ENCODE results near the gene RPS8.
"Not testable (repeated sequence)": the region's sequence is repeated elsewhere in the genome, so short reads cannot be mapped to it uniquely, and the experiment has no call there.

RPS8 gene

GRCh38 chr1:44775078-44775929 is at the start of gene RPS8:
RPS8 (plus strand) TSS chr1:44775540; CDS start chr1:44775597, 57 bp downstream.
- DNase-seq: peak; percentile 93

GRCh38 chr1:44730741-44731512 is 44.4 kb upstream of the RPS8 start, which contains the start of gene RNU5D-1:
RNU5D-1 (minus strand) TSS chr1:44731170.
- peak; percentile 94 for DNase-seq

GRCh38 chr1:44733365-44733764 is 42.0 kb upstream of the RPS8 start:
- DNase-seq: no peak

- DNase-seq: no peak
These were observed 41.6 kb upstream of the RPS8 start for GRCh38 chr1:44733784-44734183.

GRCh38 chr1:44735992-44736391 is 39.3 kb upstream of the RPS8 start:
- DNase-seq: no peak

- not testable (repeated sequence) for DNase-seq
These were observed 36.4 kb upstream of the RPS8 start for GRCh38 chr1:44738953-44739306.

GRCh38 chr1:44739307-44740178 is 35.8 kb upstream of the RPS8 start, which contains the start of gene KIF2C:
KIF2C (plus strand) TSS chr1:44739837; CDS start chr1:44739933, 96 bp downstream.
- DNase-seq: peak; percentile 98

GRCh38 chr1:44740179-44740617 is 35.1 kb upstream of the RPS8 start:
- DNase-seq: no peak

GRCh38 chr1:44743211-44743610 is 32.1 kb upstream of the RPS8 start:
- DNase-seq: no peak

- DNase-seq: no peak
These were observed 27.5 kb upstream of the RPS8 start for GRCh38 chr1:44747878-44748277.

GRCh38 chr1:44757420-44757819 is 17.9 kb upstream of the RPS8 start:
- DNase-seq: no peak

- DNase-seq: no peak
These were observed 16.3 kb upstream of the RPS8 start for GRCh38 chr1:44759077-44759476.

- no peak for DNase-seq
These were observed 14.5 kb upstream of the RPS8 start for GRCh38 chr1:44760876-44761275.

- not testable (repeated sequence) for DNase-seq
These were observed 8.9 kb upstream of the RPS8 start for GRCh38 chr1:44766421-44766820.

- DNase-seq: no peak
These were observed 790 bp downstream of the RPS8 start for GRCh38 chr1:44775930-44776729.

GRCh38 chr1:44776730-44777068 is 1.4 kb downstream of the RPS8 start:
- DNase-seq: no peak

GRCh38 chr1:44777547-44777946 is 2.2 kb downstream of the RPS8 start:
- no peak for DNase-seq

GRCh38 chr1:44777969-44778635 is 2.8 kb downstream of the RPS8 start:
- no peak for DNase-seq

- DNase-seq: no peak
These were observed 3.6 kb downstream of the RPS8 start for GRCh38 chr1:44778705-44779576.

GRCh38 chr1:44780583-44781121 is 5.3 kb downstream of the RPS8 start:
- DNase-seq: no peak
